GM18519 (cell line): Measurements from ENCODE around the gene SMYD3.

Experiments
- ATAC-seq: cut with Tn5 transposase; IDR thresholded peaks from one replicate; pipeline ENCODE4 v1.9.1; 2021; ENCODE audit warnings: mild to moderate bottlenecking, moderate library complexity; ENCODE audit not compliant: unreplicated experiment, low FRiP score

SMYD3 gene

DNA sequence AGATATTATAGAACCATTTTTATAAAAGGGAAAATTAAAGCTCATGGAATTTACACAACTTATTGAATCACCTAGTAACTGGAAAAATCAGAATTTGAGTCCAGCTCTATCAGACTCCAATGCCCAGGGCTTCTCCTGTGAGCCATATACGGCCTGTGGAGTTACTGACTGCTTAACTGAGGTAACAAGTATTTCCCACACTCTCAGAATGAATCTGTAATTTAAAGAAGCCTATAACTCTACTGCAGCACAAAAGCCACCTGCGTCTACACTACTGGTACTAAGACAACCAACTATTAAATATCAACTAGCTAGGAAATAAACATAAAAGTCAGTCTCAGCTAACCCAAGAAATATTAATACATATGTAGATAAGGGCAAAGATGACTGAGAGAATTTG is 29.4 kb downstream of the SMYD3 start:
- ATAC-seq: no peak

DNA sequence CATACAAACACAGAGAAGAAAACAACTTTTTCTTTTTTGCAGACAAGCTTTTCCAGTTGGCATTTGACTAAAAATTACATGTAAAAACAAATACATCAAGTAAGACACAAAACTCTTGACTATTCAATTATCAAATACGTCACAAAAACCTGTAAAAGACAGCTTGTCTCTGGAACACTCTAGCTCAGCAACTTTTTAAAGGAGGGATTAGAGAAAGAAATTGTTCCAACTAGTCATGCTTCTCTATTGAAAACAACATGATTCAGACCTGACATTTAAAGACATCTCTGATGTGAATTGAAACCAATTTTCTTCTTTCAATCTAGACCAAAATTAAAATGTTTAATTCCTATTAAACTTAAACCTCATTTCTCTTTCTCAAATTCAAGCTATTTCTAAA is 30.3 kb downstream of the SMYD3 start:
- no peak for ATAC-seq

DNA sequence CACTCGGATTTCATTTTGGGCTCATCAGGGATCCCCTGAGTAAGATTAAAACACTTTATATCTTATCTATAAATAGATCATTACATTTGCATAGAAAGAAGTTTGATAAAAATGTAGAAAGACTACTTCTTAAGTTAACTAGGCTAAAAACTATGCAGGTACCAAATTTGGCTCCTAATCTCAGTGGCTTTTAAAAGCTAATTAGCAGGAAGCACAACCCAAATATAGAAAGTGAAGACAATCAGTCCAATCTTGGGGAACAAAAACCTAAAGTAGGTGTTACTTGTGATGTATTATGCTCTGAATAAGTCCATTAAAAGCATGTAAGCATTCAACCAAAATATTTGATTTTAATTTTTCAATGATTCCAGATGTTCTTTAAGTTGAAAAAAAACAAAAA is 35.4 kb downstream of the SMYD3 start:
- ATAC-seq: no peak

DNA sequence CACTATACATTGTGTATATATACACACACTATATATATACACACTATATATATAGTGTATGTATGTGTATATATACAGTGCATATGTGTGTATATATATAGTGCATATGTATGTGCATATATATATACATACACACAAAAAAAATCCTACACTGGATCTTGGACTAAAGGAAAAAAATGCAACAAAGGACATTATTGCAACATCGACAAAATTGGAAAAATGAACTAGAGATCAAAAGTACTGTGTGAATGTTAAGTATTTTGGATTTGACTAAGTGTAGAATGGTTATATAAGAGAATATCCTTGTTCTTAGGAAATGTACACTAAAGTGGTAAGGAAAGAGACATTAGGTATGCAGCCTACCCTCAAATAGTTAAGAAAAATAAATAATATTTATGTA is 36.5 kb downstream of the SMYD3 start:
- ATAC-seq: no peak

DNA sequence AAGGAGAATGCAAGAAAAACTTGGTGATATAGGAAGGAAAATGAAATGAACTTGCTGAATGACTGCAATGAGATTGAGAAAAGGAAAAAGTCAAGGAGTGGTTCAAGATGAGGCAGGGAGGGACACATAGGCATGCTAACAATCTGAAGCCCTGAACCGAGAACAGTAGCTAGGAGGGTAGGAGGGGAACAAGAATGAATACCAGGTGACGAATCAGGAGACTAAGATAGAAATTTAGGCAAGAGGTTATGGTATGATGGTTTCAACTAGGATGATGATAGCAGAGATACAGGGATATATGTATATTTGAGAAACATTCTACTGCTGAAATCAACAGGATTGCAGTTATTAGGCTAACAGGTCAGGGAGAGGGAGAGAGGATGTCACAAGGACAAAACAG is 44.1 kb downstream of the SMYD3 start:
- no peak for ATAC-seq

DNA sequence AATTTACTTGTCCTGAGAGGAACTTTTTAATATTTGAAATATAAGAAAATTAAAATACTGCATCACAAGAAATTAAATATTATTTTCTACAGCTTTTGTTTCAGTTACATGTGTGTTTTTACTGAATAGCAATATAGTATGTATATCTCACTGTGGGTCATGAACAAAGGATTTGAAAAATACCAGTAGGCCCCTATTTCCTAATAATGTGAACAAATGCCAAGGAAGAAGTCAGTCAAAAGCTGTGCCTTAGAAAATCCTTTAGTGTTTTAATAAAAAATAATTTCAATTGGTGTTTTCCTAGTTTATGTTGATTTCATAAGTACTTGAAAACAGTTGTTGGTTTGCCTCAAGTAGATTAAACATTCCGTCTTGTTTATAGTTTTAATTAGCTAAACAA is 46.7 kb downstream of the SMYD3 start:
- ATAC-seq: no peak

DNA sequence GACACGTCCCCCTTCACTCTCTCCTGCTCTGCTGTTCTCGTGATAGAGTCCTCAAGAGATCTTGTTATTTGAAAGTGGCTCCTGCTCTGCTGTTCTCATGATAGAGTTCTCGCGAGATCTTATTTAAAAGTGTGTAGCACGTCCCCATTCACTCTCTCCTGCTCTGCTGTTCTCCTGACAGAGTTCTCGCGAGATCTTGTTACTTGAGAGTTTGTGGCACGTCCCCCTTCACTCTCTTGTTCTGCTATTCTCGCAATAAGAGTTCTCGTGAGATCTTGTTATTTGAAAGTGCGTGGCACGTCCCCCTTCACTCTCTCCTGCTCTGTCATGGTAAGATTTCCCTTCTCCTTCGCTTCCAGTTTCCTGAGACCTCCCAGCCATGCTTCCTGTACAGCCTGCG is 47.9 kb downstream of the SMYD3 start:
- no peak for ATAC-seq

DNA sequence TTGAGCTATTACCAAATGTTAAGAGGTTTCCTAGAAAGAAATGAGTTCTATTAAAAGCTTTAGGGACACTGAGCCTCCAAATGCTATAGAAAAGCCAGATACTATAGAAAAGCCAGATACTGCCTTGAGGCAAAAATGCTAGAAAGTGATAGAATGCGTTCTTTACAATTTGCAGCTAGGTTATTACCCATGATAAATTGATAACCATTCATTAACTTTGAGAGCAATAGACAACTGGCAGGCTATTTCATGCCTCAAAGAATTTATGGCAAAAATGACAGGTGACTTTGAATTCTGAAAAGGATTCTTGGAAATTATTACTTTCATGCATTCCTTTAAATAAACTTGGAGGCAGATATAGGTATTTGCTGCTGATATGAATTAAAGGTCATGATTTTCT is 51.6 kb downstream of the SMYD3 start:
- no peak for ATAC-seq

DNA sequence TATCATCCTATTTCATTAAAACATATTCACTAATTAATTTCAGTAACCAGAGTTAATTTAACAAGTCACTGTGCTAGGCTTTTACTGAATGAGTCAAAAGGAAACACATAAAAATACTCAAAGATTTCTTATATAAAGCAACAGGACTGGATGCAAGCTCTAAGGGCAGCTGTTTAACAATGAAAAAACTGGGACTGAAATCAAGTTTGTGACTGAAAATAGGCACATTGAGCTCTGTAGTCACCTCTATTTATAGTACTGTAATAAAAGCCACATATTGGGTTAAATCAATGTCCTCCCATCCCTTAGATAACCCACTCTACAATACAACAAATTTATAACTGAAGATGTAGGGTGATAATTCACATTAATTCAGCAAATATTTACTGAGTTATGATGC is 52.4 kb downstream of the SMYD3 start:
- ATAC-seq: no peak

DNA sequence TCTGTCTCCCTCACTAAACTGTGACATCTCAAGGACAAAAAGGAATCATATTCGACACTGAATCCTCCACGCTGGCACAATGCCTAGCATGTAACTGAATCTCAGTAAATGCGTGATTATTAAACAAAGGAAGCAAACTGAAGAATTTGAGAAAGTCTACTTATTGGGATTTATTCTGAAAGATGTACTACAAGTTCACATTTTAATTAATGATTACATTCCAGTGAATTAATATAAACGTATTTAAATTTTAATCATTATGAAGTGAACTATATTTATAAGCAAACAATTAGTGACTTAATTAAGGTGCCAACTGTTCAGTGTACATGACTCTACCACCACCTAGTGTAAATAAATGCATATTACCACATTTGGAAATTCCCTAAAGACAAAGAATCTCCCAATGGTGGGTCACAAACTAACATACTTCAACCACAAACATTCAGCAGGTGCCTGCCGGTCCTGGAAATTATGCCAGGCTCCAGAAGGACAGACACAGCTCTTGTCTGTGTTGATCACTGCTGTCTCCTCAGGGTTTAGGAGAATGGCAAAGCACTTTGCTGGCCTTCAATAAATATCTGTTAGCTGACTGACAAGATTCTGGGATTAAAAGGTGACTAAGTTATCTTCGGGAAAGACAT is 56.3 kb downstream of the SMYD3 start:
- ATAC-seq: no peak

DNA sequence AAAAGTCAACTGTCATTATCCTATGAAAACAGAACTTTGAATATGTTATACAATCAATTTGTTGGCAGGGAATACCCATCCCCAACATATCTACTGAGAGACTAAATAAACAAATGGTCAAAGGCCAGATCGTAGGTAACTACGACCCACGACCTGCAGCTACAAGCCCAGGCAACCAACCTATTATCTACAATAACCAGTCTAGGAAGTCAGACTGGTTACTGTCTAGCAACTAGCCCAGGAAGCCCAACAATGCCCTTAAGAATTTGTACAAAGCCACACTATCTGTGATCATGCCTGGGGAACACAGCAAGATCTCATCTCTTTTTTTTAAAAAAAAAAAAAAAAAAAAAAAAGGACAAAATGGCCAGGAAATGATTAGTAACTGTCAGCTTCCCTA is 58.7 kb downstream of the SMYD3 start:
- ATAC-seq: no peak

DNA sequence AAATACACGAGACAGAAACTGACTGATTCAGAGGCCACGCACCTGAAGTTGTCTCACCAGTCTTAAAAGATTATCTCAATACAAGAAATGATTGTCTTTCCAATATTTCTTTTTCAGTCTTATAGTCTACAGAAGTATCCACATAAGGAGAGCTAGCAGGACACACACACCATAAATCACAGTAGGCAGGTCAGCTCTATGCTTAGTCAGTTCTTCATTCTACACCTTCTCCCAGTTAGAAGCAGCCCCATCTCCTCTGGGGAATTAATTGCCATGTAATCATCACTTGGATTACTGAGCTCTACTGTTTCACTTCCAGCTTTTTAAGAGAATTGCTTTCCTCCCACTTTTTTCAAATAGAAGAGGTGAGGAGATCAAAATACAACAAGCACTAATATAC is 59.6 kb downstream of the SMYD3 start:
- no peak for ATAC-seq

DNA sequence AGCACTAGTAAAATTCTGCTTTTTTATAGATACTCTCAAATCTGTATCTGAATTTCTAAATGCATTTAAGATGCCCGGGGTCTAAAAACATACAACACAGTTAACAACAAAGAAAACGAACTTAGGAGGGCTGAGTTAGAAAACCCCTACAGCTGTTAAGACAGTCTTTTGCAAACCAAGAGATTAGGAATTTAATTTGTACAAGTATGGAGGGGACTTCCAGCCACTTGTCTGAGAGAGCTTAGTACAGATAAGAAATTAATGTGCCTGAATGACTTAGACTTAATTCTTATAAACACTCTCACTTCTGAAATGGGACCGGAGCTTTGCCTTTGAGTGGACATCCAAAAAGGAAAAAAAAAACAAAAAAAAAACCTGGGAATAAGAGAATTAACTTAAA is 61.6 kb downstream of the SMYD3 start:
- no peak for ATAC-seq

DNA sequence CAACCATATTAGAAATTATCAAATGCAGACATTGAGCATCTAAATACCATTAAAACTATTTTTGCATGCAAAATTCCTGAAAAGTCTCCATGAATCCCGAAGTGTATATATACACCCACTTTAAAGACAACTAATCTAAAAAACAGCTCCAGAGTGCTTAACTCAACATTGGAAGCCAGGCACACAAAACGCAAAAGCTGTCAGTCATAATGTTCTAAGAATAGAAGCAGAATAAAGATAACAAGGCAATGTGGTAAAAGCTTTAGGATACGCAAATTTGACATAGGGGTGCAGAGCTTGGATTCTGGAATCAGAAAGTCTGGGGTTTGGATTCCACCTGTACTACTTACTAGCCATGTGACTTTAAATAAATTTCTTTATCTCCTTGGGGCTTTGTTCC is 62.5 kb downstream of the SMYD3 start:
- ATAC-seq: no peak

DNA sequence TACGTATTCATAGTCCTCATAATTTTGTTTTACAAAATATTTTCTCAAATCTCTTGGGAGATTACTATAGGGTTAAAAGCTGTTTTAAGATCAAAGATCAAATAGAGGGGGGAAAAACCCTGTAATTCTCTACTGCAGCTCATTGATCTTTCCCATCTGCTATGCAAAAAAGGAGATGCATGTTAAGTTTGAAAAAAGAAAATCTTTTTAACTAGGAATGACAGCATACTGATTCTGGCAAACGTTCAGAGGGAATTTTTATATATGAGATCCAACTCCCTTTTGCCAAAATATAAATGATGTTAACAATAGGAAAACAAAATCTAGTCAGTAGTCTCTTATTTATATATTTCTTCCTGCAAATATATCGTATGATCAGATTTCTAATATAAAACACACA is 69.1 kb downstream of the SMYD3 start:
- no peak for ATAC-seq

DNA sequence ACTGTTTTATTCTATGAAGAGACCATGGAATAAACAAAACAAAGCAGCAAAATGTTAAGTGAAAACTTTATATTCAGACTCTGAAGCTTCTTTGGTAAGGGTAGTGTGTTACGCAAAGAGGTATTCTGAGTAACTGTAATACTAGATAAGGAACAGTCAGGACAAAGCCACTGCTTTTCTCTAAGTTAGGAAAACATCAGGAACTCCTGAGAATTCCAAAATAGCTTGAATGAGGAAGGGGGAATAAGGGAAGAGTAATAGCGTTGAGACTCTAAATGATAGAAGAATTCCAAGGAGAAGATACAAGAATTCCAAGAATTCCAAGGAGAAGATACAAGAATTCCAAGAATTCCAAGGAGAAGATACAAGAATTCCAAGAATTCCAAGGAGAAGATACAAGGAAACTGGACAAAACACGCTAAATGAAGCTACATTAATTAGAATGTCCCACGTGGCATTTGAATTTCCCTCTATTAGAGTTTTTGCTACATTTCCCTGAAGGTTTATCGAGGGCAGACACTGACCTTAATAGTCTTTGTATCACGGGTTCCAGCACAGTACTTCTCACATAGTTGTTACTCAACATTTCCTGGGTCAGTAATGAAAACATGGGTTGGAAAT is 71.5 kb downstream of the SMYD3 start:
- ATAC-seq: no peak

DNA sequence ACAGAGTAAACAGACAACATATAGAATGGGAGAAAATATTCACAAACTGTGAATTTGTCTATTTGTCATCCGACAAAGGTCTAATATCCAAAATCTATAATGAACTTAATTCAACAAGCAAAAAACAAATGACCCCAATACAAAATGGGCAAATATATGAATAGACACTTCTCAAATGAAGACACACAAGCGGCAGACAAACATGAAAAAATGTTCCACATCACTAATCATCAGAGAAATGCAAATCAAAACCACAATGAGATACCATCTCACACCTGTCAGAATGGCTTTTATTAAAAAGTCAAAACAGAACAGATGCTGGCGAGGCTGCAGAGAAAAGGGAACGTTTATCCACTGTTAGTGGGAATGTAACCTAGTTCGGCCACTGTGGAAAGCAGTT is 72.7 kb downstream of the SMYD3 start:
- ATAC-seq: no peak

DNA sequence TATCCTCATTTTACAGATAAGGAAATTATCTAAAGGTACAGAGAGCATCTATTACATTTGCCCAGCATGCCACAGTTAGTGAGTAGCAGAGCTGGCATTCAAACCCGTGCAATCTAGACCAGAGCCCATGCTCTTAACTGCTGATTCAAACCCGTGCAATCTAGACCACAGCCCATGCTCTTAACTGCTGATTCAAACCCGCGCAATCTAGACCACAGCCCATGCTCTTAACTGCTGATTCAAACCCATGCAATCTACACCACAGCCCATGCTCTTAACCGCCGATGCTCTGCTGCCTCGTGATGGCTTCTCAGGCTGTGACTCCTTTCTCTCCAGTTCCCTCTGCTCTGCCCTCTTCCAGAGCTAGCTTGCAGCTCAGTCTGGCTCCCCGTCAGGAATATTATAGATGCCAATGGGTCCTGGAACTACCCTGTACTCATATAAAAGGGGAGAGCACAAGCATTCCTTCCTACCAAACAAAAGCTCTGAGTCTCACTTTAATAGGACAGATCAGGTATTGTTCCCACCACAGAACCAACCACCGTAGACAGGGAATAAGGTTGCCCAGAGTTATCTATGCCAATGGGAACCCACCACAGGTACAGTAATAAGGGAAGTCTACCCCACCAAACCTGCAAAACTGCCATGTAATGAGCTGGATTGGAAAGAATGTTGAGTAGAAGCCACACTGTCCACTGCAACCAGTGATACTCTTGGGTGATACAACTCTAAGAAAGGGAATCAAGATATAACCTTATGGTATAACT is 78.4 kb downstream of the SMYD3 start:
- ATAC-seq: no peak

DNA sequence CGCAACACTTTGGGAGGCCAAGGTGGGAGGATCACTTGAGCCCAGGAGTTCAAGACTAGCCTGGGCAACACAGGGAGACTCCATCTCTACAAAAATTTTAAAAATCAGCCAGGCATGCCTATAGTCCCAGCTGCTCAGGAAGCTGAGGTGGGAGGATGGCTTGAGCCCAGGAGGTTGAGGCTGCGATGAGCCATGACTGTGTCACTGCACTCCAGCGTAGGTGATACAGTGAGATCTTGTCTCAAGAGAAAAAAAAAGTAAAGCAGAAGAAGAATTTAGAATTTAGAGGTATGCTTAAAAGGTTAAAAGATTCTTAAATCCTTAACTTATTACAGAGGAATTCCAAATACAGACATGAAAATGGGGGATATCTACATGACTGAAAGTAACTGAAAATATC is 79.5 kb downstream of the SMYD3 start:
- no peak for ATAC-seq

DNA sequence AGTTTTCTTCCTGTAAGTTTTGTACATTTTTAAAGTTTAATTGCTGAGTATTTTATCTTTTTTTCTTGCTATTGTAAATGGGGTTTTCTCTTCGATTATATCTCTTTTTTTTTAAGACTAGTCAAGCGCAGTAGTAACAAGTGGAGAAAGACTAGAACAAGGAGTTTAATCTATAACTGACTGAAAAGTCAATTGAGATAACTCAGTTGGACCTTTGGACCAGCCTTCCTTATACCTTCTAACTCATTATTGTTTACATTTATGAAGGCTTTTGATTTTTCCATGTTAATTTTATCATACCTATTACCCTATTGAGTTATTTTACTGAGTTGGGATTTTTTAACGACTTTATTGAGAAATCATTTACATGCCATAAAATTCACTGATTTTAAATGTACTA is 81.2 kb downstream of the SMYD3 start:
- no peak for ATAC-seq

DNA sequence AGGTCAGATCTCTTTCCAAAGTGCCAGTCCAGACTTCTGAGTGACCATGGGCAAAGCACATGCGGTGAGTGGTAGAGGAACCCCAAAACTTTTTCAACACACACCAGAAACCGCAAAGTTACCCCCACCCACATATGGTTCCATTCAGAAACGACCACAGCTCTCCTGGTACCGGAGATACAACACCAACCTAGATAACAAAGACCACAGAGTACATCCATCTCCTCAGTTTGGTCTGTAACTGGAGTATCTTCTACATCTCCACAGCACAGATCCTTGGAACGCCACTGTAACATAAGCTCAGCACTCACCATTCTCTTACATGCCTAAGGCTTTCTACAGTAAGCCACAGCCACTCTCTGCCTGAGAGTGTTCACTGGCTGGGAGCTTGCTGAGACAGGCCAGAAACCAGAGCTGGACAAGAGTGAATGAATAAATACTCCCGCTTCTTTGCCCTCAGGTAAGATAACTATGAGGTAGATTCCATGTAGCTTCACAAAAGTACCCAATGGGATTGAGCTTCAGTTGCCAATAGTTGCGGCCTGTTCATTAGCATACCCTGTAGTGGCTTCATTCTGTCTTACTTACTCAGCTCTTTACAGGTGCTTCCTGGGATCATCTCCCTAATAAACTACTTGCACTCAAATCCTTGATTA is 81.8 kb downstream of the SMYD3 start:
- no peak for ATAC-seq

DNA sequence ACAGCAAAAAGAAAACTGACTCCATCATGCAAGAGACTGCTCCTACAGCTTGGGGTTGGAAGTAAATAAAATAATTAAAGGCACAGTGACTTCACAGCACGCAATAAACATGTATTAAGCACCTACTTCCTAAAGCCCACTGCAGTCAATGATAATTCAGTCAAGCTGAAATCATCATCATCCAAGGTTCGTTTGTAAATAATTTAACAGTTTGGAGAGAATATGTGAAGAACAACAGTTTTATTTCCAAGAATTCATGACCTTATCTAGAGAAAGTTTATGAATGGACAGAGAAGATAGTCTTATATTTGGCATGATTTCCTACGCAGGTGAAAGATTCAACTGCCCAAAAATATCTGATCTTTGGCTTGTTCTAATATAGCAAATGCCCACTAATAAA is 86.8 kb downstream of the SMYD3 start:
- no peak for ATAC-seq
